IMR-90 (cell line): ENCODE measurements around the gene ARHGEF26.

Experiments used
- BHLHE40 ChIP-seq: fragments of 150-350 bp; IDR thresholded peaks from 2 replicates; pipeline ENCODE4 v1.6.1; 2016; ENCODE audit warnings: mild to moderate bottlenecking, low read depth, low read length
- CEBPB ChIP-seq: IDR thresholded peaks from 2 replicates; pipeline ENCODE4 v1.6.1; 2012; ENCODE audit warnings: low read depth, low read length, improper control_type of control experiment
- MAFK ChIP-seq: IDR thresholded peaks from 2 replicates; pipeline ENCODE4 v1.6.1; 2012; ENCODE audit warnings: low read depth, low read length, improper control_type of control experiment
- MAZ ChIP-seq: IDR thresholded peaks from 2 replicates; pipeline ENCODE4 v1.6.1; 2012; ENCODE audit warnings: low read depth, mild to moderate bottlenecking, low read length, improper control_type of control experiment, moderate library complexity, borderline replicate concordance
- NFE2L2 ChIP-seq: fragments of 150-350 bp; IDR thresholded peaks from 2 replicates; pipeline ENCODE4 v1.6.1; 2016; ENCODE audit warnings: low read depth, mild to moderate bottlenecking, low read length
- POLR2A ChIP-seq: IDR thresholded peaks from 2 replicates; pipeline ENCODE4 v1.6.1; 2012; ENCODE audit warnings: mild to moderate bottlenecking, low read depth, low read length
- RAD21 ChIP-seq: IDR thresholded peaks from 2 replicates; pipeline ENCODE4 v1.6.1; 2012; ENCODE audit warnings: low read length, improper control_type of control experiment
- RCOR1 ChIP-seq: IDR thresholded peaks from 2 replicates; pipeline ENCODE4 v1.6.1; 2012; ENCODE audit warnings: mild to moderate bottlenecking, low read length, improper control_type of control experiment; ENCODE audit not compliant: insufficient replicate concordance
- SMC3 ChIP-seq: fragments of 150-350 bp; IDR thresholded peaks from 2 replicates; pipeline ENCODE4 v1.6.1; 2016; ENCODE audit warnings: low read depth, mild to moderate bottlenecking, antibody characterized with exemption, low read length, moderate library complexity
- USF2 ChIP-seq: fragments of 150-350 bp; IDR thresholded peaks from 2 replicates; pipeline ENCODE4 v1.6.1; 2017; ENCODE audit warnings: mild to moderate bottlenecking, antibody characterized with exemption, low read length, low read depth
- TF ChIP-seq, protein P1 (sequence below): conservative IDR thresholded peaks from 2 replicates; pipeline ENCODE4 v1.5.1; 2012; ENCODE audit warnings: mild to moderate bottlenecking, low read depth, low read length, improper control_type of control experiment
- TF ChIP-seq, protein P2 (sequence below): fragments of 150-350 bp; IDR thresholded peaks from 2 replicates; pipeline ENCODE4 v1.6.1; 2016; ENCODE audit warnings: low read depth, mild to moderate bottlenecking, low read length, moderate library complexity, borderline replicate concordance

DNA sequence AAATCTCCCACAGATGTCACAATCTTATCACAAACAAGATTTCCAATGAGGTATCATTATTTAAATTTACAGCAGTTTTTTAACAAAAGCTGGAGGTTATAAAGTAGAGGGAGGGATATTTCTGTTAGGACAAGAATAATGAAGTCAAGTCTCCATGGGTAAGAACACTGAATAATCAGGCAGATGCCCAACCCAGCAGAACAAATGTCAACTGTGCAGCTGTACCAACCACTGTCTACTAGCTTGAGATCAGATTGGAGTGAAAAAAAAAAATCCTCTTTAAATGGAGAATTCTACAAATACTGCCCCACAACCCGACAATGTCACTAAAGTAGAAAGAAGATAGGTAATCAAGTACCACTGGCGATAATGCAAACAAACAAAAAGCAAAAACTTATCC lies 172.8 kb downstream of the ARHGEF26 start:
- TF ChIP-seq POLR2A (no peak), MAFK (no peak), SMC3 (no peak), NFE2L2 (no peak), USF2 (no peak), BHLHE40 (no peak), RAD21 (no peak), CEBPB (no peak), RCOR1 (no peak), MAZ (no peak)
- TF ChIP-seq, protein P1, sequence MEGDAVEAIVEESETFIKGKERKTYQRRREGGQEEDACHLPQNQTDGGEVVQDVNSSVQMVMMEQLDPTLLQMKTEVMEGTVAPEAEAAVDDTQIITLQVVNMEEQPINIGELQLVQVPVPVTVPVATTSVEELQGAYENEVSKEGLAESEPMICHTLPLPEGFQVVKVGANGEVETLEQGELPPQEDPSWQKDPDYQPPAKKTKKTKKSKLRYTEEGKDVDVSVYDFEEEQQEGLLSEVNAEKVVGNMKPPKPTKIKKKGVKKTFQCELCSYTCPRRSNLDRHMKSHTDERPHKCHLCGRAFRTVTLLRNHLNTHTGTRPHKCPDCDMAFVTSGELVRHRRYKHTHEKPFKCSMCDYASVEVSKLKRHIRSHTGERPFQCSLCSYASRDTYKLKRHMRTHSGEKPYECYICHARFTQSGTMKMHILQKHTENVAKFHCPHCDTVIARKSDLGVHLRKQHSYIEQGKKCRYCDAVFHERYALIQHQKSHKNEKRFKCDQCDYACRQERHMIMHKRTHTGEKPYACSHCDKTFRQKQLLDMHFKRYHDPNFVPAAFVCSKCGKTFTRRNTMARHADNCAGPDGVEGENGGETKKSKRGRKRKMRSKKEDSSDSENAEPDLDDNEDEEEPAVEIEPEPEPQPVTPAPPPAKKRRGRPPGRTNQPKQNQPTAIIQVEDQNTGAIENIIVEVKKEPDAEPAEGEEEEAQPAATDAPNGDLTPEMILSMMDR: no peak
- TF ChIP-seq, protein P2, sequence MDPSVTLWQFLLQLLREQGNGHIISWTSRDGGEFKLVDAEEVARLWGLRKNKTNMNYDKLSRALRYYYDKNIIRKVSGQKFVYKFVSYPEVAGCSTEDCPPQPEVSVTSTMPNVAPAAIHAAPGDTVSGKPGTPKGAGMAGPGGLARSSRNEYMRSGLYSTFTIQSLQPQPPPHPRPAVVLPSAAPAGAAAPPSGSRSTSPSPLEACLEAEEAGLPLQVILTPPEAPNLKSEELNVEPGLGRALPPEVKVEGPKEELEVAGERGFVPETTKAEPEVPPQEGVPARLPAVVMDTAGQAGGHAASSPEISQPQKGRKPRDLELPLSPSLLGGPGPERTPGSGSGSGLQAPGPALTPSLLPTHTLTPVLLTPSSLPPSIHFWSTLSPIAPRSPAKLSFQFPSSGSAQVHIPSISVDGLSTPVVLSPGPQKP: no peak
